ENCODE results near the gene PGBD5.

The PGBD5 gene

DNA sequence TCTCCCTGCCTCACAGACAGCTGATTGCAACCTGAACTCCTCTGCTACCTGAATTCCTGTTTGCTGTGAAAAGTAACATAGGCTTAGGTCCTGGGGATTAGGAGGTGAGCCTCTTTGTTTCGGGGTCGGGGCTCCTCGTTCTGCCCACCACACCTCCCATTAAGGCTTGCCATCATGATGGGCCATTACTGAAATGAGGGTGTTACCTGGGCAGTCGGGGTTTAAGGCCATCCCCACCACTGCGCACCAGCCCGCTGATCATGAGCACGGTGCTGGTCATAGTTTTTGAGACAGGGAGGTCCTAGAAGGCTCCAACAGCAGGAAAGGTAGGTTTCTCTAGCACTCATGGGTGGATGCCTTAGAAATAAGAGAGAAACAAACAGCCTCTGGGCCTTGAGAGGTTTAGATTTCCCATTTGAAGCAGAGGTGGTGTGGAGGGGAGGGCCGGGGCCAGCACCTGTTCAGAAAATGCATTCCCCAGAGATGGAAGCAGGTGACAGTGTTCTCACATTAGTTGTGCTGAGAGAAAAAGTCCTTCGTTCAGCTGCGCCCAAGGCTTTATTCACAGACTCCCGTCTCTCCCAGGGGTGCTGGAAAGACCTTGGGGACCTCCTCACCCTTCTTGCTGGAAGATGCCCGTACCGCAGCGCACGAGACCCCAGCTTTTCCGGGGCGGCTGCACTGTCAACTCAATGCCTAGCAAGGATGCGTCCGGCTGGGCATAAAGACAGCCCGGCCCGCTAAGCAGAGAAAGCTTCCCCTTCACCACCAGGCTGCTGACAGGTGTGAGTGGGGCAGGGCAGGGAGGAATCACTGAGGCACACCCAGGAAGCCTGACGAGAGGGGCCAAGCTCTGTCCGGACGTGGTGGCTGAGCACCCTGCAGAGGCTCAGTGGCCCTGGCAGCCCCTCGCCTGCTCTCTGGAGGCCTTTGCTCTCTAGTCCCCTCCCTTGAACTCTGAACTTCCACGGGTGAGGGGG is 125.5 kb downstream of the PGBD5 start:
- DNase-seq (ENCODE audit: low spot score) = no peak

DNA sequence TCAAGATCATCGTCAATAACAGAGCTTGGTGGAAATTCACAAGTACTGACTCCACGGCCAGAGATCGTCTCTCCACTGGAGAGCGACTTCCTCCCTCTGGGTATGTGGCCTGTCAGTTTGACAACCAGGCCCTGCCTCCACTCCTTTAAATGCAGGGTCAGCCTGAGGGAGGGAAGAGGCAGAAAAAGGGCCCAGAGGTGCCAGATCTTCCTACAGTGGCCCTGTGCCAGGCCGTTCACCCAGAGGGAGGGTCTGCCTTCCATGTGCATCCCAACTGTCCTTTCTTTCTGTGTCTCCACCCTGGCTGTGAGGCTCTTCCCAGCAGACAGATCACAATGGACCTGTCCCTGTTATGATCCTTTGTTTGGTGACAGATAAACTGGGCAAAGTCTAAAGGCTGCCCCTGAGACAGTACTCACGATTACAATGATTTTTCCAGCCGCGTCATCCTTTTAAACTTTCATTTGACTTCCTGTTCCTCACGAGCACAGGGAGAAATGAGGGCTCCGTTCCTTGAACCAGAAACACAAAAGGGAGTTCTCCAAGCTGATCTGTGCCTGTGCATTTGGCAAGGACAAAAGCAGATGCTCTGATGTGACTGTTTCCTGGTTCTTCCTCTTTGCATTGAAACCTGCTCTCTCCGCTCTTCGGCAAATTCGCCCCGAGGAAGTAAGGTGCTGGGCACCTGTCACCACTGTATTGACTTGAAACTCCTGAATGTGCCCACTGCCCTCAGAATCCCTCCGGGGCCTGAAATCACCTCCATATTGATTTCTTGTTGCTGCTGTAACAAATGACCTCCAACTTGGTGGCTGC is 126.7 kb downstream of the PGBD5 start:
- DNase-seq (ENCODE audit: low spot score) = no peak

- DNase-seq (ENCODE audit: low spot score) = no peak
Observed at GRCh38 chr1:230295367-230295766, 130.8 kb downstream of the PGBD5 start.

DNA sequence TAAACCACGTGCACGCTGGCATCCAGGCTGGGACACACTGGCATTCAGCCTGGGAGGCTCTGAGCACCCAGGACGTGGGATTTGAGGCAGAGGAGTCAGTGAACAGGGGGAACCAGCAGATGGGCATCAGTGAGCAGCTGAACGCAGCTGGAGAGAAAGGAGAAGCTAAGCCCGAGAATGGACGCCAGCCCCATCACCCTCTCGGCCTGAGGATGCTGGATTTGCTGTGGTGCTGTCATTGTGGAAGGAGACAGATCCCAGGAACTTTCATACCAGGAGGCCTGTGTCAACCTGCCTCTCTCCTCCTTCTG is 132.8 kb downstream of the PGBD5 start:
- no peak for DNase-seq (ENCODE audit: low spot score)

GRCh38 chr1:230292689-230293389 is 133.3 kb downstream of the PGBD5 start:
- no peak for DNase-seq (ENCODE audit: low spot score)

- DNase-seq (ENCODE audit: low spot score) = no peak
Observed at GRCh38 chr1:230291731-230292620, 134.2 kb downstream of the PGBD5 start.

DNA sequence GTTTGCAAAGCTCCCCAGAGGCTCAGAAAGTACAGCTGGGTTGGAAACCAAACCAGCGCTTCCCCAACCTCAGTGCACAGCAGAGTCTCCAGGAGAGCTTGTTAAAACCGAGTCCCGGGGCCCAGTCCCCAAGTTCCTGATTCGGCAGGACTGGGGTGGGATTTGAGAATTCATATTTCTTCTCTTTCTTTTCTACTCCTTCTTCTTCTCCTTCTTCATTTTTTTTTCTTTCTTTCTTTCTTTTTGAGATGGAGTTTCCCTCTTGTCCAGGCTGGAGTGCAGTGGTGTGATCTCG is 136.8 kb downstream of the PGBD5 start:
- no peak for DNase-seq (ENCODE audit: low spot score)

DNA sequence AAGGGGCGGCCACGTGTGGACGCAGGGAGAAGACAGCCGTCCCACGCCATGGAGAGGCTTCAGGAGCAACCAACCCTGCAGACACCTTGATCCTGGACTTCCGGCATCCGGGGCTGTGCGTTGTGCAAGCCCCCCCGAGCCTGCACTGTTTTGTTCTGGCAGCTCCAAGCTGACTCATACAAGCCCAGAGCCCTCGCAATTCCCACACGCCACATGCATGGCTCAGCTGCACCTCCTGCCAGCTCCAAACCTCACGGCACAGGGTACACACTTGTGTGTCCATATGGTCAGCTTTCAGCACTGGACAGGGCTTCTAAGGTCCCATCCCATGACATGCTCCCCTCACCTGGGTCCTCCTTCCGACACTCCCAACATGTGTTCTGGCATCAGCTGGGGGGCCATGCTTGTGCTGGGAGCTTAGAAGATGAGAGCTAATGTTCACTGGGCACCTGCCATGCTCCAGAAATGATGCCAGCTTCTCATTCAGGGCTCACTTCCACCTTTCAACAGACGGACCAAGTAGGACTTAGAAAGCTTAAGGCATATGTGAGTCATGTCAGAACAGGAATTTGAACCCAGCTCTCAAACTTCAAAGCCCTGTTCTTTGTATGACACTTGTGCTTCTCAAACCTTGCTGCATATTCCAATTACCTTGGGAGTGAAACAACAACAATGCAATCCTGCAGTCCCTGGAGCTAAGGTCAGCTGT is 137.3 kb downstream of the PGBD5 start:
- no peak for DNase-seq (ENCODE audit: low spot score)

DNA sequence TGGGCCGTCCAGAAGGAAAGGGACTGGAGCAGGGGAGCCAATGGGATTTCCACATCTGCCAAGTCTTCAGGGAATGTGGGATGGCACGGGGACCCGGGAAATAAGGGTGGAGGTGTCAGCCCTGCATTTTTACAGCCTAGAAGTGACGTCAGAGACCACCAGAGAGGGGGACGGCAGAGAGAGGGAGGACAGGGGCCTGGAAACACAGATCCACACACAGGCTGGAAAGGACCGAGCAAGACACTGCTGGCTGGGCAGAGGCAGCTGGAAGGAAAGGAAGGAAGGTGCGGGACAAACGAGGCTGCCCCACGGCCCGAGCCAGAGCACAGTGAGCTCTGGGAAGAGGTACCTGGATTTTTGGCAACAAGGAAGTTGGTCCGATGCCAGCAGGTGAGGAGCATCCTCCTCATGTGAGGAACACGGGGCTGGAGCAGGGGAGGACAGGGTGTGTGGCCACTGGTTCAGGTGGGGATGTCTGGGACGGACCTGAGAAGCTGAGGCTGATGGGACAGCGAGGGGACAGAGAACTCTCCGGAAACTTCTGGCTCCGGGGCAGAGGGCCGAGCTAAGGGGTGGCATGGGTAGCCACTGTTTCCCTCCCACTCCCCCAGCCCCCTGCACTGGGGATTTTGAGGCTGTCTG is 138.3 kb downstream of the PGBD5 start:
- no peak for DNase-seq (ENCODE audit: low spot score)

DNA sequence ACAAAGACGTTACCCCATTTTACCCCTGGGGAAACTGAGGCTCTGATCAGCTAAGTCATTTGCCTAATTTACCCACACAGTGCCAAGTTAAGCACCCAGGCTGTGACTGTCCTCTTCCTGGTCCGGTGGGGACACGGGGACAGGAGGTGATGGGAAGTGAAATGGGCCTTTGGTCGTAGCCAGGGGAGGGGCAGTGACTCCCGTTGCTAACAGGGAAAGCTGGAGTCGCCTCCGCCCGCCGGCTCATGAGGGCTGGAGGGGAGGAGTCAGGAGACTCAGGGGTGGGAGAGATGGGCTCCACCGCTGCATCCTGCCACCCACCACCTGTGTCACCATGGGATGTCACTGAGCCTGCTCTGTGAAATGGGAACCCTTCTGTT is 139.3 kb downstream of the PGBD5 start:
- no peak for DNase-seq (ENCODE audit: low spot score)

GRCh38 chr1:230286166-230286889 is 139.8 kb downstream of the PGBD5 start:
- DNase-seq (ENCODE audit: low spot score) = no peak

DNA sequence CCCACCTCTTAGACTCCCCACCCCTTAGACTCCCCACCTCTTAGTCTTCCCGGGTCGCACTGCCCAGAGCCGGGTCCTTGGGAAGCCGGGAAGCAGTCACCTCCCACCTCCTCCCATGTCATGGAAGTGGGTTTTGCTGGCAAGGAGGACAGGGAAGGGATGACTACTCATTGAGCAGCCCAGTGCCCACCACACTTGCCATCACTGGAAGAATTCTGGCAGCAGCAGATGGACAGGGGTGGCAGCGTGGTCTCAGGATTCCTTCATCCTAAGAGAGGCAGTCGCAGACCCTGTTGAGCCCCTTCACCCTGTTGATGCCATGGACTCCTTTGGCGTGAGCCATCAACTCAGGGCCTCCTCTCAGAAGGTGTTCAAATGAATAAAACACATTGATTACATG is 140.8 kb downstream of the PGBD5 start:
- no peak for DNase-seq (ENCODE audit: low spot score)

- DNase-seq (ENCODE audit: low spot score) = no peak
Observed at GRCh38 chr1:230284891-230285290, 141.2 kb downstream of the PGBD5 start.

- no peak for DNase-seq (ENCODE audit: low spot score)
Observed at GRCh38 chr1:230283678-230284077, 142.5 kb downstream of the PGBD5 start.

DNA sequence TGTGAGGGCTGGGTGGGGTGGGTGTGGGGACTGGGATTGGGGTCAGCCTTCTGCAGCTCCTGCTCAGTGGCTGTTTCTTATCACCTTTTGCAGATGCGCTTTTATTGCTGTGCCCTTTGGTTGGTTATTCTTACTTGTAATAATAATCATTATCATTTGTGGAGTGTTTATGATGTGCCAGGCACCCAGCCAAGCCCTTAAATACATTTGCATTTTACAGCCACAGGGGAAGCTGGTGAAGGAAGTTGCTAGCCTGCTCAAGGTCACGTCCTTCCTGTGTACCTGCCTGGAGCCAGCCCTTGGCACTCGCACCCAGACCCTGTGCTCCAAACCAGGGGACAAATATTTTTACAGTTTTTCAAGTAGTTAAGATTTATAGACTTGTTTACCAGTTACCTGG is 144.0 kb downstream of the PGBD5 start:
- no peak for DNase-seq (ENCODE audit: low spot score)

GRCh38 chr1:230281556-230281955 is 144.6 kb downstream of the PGBD5 start:
- no peak for DNase-seq (ENCODE audit: low spot score)

GRCh38 chr1:230280906-230281413 is 145.2 kb downstream of the PGBD5 start:
- no peak for DNase-seq (ENCODE audit: low spot score)

DNA sequence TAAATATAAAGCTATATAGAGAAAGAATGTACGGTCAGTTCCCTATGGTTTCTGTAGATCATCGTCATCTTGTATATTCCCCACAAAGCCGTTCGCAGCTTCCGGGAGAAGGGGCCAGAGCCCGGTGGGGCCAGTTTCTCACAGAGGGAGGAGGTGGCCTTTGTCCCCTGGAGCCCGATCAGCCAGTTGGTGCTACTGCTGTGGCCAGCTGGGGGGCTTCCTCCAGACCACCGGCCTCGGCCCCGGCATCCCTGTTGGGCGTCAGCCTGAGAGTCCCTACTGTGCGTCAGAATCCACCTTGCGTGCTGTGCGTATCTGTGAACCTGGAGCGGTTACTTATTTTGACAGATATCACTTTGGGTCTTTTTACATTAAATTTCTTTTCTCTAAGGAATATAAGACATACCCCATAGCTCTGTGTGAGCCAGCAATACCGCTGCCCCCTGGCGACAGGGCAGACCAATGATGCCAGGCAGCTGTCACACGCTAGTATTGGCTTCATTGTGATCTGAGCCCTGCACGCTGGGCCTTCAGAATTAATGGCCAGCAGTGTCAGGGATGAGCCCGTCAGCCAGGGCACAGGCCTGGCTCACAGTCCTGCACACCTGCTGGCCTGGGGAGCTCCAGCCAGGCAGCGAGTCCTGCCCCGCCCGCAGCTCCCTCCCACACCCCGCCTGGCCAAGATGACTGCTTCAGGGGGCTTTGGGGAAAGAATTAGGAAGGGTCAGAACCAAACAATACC is 145.9 kb downstream of the PGBD5 start:
- DNase-seq (ENCODE audit: low spot score) = no peak

GRCh38 chr1:230279583-230279945 is 146.6 kb downstream of the PGBD5 start:
- DNase-seq (ENCODE audit: low spot score) = no peak

Measured in kidney tubule cell (primary cell).